ENCODE results near the gene ZBTB18.

DNA sequence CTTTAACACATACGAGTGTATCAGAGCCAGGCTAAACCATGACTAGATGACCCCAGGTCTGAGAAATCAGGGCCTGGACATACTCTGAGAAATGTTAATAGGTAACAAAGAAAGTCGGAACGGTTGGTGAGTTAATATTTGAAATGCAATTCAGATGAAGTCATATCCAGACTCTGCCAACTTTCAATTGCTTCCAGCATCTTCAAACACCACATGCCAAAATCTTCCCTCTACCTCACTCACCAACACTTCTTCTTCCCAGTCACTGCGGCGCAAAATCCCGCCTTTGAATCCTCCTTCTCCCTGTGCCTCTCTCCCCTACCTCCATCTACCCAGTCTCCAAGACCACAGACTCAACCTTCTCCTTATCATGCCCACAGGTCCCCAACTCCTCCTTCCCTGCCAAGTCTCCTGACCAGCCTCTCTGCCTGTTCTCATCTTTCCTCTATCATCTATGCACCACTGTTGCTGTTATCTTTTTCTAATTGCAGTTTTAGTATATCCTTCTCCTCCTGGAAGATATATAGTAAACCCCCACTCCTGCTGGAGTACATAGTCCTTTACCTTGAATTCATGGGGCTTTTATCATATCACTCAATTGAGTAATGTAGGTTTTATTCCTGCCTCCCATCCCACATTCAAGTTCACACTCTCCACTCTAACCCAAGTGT, 41.3 kb downstream of the ZBTB18 start:
- TF ChIP-seq POLR2AphosphoS5 (IDR thresholded peaks at IDR 0.05): no peak
- no peak for TF ChIP-seq CTCF (IDR thresholded peaks at IDR 0.05)
- no peak for TF ChIP-seq EP300 (IDR thresholded peaks at IDR 0.05)

Measured in upper lobe of left lung (tissue), 4 donors.